Gastrocnemius medialis (tissue), 4 donors: Measurements from ENCODE around the gene CARMIL3. TPM values are rescaled to one million over a fixed set of nuclear protein-coding genes. Genes with fewer than 3 reads are reported as not detected.

Experiments used
- ATAC-seq, 2 donors: fragments of 150-250 bp; one replicate each; pipeline ENCODE4 v1.9.1; 2016
- DNase-seq, 2 donors: peaks; one replicate each; pipeline ENCODE4 v3.0.0-alpha.2; 2019
- H3K27ac ChIP-seq, 4 donors: fragments of 200-600 bp; sonication (generic); 1 replicate in 1 of 4; 2 replicates in 3 of 4; pipeline ENCODE4 v1.5.1; 2016 to 2018; ENCODE audit warnings: mild to moderate bottlenecking in 2 of 4, moderate library complexity in 1 of 4
- H3K27me3 ChIP-seq, 3 donors: fragments of 200-600 bp; sonication (generic) in 2 of 3; 1 replicate in 1 of 3; 2 replicates in 2 of 3; pipeline versions ENCODE4 v1.5.1 to v1.6.0; 2016 to 2019; ENCODE audit warnings: mild to moderate bottlenecking in 1 of 3, moderate library complexity in 1 of 3
- H3K36me3 ChIP-seq, 2 donors: fragments of 200-600 bp; sonication (generic) in 1 of 2; one replicate each; pipeline ENCODE4 v1.5.1; 2017 to 2018
- H3K4me1 ChIP-seq, 2 donors: fragments of 200-600 bp; sonication (generic) in 1 of 2; one replicate each; pipeline ENCODE4 v1.5.1; 2016 to 2017; ENCODE audit warnings: mild to moderate bottlenecking in 2 of 2
- H3K4me3 ChIP-seq, 4 donors: fragments of 200-600 bp; sonication (generic) in 3 of 4; 1 replicate in 1 of 4; 2 replicates in 3 of 4; pipeline ENCODE4 v1.5.1; 2016 to 2019; ENCODE audit warnings: mild to moderate bottlenecking in 2 of 4
- H3K9me3 ChIP-seq, 3 donors: fragments of 200-600 bp; sonication (generic) in 2 of 3; 1 replicate in 1 of 3; 2 replicates in 2 of 3; pipeline ENCODE4 v1.5.1; 2016 to 2019
- CTCF ChIP-seq, 5 experiments: fragments of 450-650 bp in 3 of 5; fragments of 200-600 bp in 2 of 5; sonication (generic) in 2 of 5; IDR thresholded peaks in 4 of 5; conservative IDR thresholded peaks in 1 of 5; 1 replicate in 4 of 5; 2 replicates in 1 of 5; pipeline ENCODE4 v1.5.1; 2016 to 2019; ENCODE audit warnings: antibody characterized with exemption in 5 of 5, mild to moderate bottlenecking in 3 of 5, moderate library complexity in 3 of 5
- POLR2A ChIP-seq, 2 donors: fragments of 450-650 bp; IDR thresholded peaks; one replicate each; pipeline ENCODE4 v1.6.1; 2017; ENCODE audit warnings: antibody characterized with exemption in 2 of 2, mild to moderate bottlenecking in 2 of 2, moderate library complexity in 2 of 2
- in situ Hi-C, 4 donors: fragments of 200-750 bp; cut with MboI; loops; one replicate each; pipeline versions ENCODE4 v1.15.0 to v1.8.0; 2017; ENCODE audit warnings: low sequenced_read_pairs in 4 of 4
- intact Hi-C: fragments of 100-400 bp; cut with DNase I; formaldehyde crosslinking; loops from one replicate; pipeline ENCODE4 v1.15.1; 2023; ENCODE audit warnings: low total_unique reads
- total RNA-seq, 4 donors: library from RNA; depleted of rRNA; stranded (reverse); fragments of >200 nt; gene quantifications; one replicate each; pipeline versions ENCODE4 v1.1.0 to v1.2.3, GENCODE V29; 2016

Gene CARMIL3
- total RNA-seq, 4 donors from 2014 or later, result 0.04 to 0.31 TPM; not detected in 2

- Histone ChIP-seq H3K4me1 (peaks cover 0 to 4% of the 10 kb centered on the region in 2 donors), H3K27me3 (no peaks in the 10 kb centered on the region), H3K9me3 (no peaks in the 10 kb centered on the region), H3K36me3 (no peaks in the 10 kb centered on the region), H3K4me3 (no peak overlapping the region), H3K27ac (no peak overlapping the region)
- TF ChIP-seq CTCF (IDR thresholded peaks at IDR 0.05 in 4 of 5, conservative IDR thresholded peaks at IDR 0.05 in 1 of 5), result no peak
- TF ChIP-seq POLR2A (IDR thresholded peaks at IDR 0.05), result no peak
- ATAC-seq (no peak), DNase-seq (no peak)
- intact Hi-C loops, result no loop called here
- in situ Hi-C loops, result no loop called here
These were observed 34.6 kb downstream of the CARMIL3 start for GRCh38 chr14:24086193-24086955.

- Histone ChIP-seq H3K4me3 (no peak overlapping the region), H3K9me3 (no peaks in the 10 kb centered on the region), H3K27me3 (no peaks in the 10 kb centered on the region), H3K4me1 (no peaks in the 10 kb centered on the region), H3K27ac (no peak overlapping the region), H3K36me3 (no peaks in the 10 kb centered on the region)
- intact Hi-C loops, result no loop called here
- ATAC-seq, result no peak
- TF ChIP-seq POLR2A (IDR thresholded peaks at IDR 0.05), result no peak
- no peak for TF ChIP-seq CTCF (IDR thresholded peaks at IDR 0.05 in 4 of 5, conservative IDR thresholded peaks at IDR 0.05 in 1 of 5)
- no peak for DNase-seq
- in situ Hi-C loops, result no loop called here
These were observed 35.2 kb downstream of the CARMIL3 start for GRCh38 chr14:24087004-24087403.

GRCh38 chr14:24088095-24088494, 36.3 kb downstream of the CARMIL3 start:
- H3K36me3 ChIP-seq, result no peaks in the 10 kb centered on the region
- DNase-seq (no peak), ATAC-seq (no peak)
- H3K27ac ChIP-seq, result no peak overlapping the region
- H3K27me3 ChIP-seq, result no peaks in the 10 kb centered on the region
- intact Hi-C loops, result no loop called here
- TF ChIP-seq POLR2A (IDR thresholded peaks at IDR 0.05) (no peak), CTCF (IDR thresholded peaks at IDR 0.05 in 4 of 5, conservative IDR thresholded peaks at IDR 0.05 in 1 of 5) (no peak)
- no peaks in the 10 kb centered on the region for H3K4me1 ChIP-seq
- no peaks in the 10 kb centered on the region for H3K9me3 ChIP-seq
- in situ Hi-C loops, result no loop called here
- no peak overlapping the region for H3K4me3 ChIP-seq

GRCh38 chr14:24089890-24090289, 38.1 kb downstream of the CARMIL3 start:
- no peak for ATAC-seq
- in situ Hi-C loops (loop anchor here in 1 of 4 donors (5.0 kb wide), 1 partner anchor 33 kb away; no protein-coding TSS in a partner anchor), intact Hi-C loops (loop anchor here (1.0 kb wide), 2 partner anchors 32 to 76 kb away; no protein-coding TSS in a partner anchor)
- TF ChIP-seq POLR2A (IDR thresholded peaks at IDR 0.05), result no peak
- no peak for TF ChIP-seq CTCF (IDR thresholded peaks at IDR 0.05 in 4 of 5, conservative IDR thresholded peaks at IDR 0.05 in 1 of 5)
- Histone ChIP-seq H3K4me1 (peaks cover under 1 to 9% of the 10 kb centered on the region in 2 donors), H3K4me3 (no peak overlapping the region), H3K27me3 (no peaks in the 10 kb centered on the region), H3K36me3 (no peaks in the 10 kb centered on the region), H3K27ac (no peak overlapping the region), H3K9me3 (no peaks in the 10 kb centered on the region)
- DNase-seq, result no peak
